ENCODE results near the gene C11orf52.
"Not testable (repeated sequence)": the region's sequence is repeated elsewhere in the genome, so short reads cannot be mapped to it uniquely, and the experiment has no call there.

C11orf52 gene

GRCh38 chr11:111913031-111913861, 5.5 kb upstream of the C11orf52 start:
- DNase-seq = no peak

DNA sequence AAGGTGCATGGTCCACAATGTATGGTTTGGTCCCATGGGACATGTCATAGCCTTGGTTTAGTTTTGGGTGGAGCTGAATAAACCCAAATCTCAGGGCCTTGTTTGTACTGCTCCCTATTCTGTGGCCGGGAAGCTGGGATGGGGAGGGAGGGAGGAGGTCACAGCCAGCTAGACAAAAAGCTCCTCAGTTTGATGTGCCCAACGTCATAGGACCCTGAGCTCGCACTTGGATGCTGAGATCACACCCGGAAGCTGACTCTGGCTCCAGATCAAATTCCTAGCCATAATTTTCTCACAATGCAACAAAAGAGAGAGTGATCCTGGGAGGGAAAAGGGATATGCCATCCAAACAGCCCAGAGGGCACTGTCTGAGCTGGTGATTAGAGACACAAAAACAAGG, 4.7 kb upstream of the C11orf52 start:
- no peak for DNase-seq

DNA sequence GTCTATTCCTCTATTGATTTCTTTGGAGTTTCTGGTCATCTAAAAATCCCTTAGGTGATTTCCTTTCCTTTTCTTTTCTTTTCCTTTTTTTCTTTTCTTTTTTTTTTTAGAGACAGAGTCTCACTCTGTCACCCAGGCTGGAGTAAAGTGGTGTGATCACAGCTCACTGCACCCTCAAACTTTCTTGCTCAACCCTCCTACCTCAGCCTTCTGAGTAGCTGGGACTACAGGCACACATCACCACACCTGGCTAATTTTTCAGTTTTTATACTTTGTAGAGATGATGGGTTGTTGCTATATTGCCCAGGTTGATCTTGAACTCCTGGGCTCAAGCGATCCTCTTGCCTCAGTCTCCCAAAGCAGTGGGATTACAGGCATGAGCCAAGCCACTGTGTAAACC, 1.9 kb upstream of the C11orf52 start:
- DNase-seq = no peak

DNA sequence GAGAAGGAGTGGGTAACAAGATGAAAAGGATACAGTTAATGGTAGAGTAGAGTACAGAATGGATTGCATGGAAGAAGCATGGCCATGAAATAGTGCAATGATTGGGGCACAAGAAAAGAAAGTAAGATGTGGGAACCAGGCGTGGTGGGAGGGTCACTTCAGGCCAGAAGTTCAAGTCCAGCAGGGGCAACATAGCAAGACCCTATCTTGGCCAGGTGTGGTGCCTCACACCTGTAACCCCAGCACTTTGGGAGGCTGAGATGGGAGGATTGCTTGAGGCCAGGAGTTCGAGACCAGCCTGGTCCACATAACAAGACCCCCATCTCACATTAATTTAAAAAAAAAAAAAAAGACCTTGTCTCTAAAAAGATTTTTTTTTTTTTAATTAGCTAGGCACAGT, 1.4 kb upstream of the C11orf52 start:
- no peak for DNase-seq

DNA sequence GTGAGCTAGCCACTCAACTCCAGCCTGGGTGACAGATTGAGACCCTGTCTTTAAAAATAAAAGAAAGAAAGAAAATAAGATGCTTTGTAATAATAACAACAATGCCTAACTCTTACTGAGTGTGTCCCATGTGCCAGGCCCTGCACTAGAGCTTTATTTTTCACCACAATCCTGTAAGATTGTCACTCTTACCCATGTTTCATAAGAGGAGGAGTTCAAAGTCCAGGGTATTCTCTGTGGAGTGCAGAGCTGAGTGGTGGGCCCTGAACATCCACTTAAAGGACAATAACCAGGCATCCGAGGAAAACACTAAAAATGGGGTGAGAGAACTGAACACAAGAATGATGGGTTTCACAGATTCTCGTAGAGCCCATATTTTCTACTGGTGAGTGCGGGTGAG, 925 bp upstream of the C11orf52 start:
- no peak for DNase-seq

GRCh38 chr11:111920908-111921307, 2.2 kb downstream of the C11orf52 start:
- DNase-seq = no peak

DNA sequence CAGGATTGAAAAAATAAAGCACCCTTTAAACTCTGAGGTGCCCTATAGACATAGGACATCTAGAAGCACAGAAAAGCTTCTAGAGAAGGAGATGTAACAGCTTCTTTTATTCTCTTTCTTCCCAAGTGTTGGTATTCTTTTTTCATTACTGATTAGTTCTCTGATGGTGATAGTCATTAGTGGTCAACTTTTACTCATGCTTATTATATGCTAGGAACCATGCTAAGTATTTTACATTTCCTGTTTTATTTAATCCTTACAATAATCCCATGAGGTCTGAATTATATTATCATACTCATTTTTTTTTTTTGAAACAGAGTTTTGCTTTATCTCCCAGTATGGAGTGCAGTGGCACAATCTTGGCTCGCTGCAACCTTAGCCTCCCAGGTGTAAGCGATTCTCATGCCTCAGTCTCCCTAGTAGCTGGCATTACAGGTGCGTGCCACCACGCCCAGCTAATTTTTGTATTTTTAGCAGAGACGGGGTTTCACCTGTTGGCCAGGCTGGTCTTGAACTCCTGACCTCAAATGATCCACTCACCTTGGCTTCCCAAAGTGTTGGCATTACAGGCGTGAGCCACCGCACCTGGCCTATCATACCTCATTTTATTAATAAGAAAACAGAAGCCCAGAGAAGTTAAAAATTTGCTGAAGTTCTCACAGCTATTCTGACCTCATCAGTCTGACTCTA, 3.0 kb downstream of the C11orf52 start:
- no peak for DNase-seq

DNA sequence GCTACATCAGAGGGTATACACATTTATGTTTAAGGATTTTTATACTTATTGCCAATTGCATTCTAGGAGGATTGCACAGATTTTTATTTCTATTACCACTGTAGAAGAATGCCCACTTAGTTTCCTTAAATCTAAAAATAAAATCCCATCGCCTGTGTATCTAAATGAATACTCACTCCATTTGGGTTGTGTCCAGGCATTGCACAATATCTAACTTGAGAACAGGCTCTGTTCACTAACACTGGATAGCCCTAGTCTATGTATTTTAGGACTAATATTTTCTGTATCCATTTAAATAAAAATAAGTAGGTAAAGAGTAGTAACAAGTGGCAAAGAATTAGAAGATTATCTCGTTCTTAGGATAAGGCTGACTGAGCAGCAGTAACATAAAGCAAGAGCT, 4.1 kb downstream of the C11orf52 start:
- DNase-seq = no peak

- DNase-seq = no peak
Observed at GRCh38 chr11:111923351-111923788, 4.7 kb downstream of the C11orf52 start.

- DNase-seq = no peak
Observed at GRCh38 chr11:111923951-111924350, 5.2 kb downstream of the C11orf52 start.

DNA sequence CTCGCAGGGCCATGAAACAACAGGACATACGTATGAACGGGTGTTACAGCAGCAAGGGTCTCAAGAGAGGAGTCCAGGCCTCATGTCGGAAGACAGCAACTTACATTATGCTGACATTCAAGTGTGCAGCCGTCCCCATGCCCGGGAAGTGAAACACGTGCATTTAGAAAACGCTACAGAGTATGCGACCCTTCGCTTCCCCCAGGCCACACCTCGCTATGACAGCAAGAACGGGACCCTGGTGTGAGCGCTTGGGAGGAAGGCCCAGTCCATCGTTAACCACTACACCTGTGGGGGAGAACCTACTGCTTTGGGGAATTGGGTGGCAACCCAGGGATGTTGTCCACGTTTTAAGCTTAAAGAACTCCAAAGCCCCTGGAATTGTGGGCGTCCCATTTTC, 7.2 kb downstream of the C11orf52 start:
- DNase-seq = no peak

DNA sequence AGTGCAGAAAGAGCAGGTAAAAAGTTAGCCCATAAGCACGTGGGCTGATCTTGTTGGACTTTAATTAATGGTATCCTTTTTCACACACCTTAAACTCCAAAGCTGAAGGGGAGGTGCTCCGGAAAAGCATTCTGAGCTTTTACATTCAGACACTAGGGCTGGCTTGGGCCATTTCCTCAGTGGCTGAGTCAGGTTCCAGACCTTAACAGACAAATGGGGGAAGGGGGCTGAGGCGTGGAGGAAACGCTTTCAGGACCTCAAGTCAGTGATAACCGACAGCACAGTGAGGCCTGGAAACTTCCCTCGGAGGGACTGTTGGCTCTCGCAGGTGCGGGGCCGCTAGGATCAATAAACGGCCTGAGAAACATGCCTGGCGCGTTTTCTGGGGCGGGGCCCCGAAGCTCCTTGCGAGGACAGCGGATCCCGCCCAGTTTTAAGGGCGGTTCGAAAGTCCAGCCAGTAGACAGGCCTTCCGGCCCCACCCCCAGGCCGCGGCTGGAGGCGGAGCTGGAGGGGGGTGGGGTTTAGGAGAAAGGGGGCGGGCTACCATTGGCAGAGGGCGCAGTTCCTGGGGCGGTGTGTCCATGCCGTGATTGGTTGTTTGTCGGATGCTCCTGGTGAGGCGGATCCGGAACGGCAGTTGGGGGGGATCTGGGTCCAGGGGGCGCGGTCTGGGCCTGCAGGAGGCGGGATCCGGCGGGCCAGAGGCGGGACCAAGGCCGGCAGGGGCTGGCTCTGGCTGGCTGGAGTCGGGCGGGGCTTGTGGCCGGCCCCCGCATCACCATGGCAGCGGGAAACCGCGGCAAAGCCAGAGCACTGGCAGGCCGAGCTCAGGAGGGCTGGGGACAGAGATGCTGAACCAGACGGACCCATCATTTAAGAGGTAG, 8.0 kb downstream of the C11orf52 start:
- peak; percentile 94 for DNase-seq

- no peak for DNase-seq
Observed at GRCh38 chr11:111930472-111930871, 11.8 kb downstream of the C11orf52 start.

GRCh38 chr11:111932611-111932950, 13.9 kb downstream of the C11orf52 start:
- no peak for DNase-seq

DNA sequence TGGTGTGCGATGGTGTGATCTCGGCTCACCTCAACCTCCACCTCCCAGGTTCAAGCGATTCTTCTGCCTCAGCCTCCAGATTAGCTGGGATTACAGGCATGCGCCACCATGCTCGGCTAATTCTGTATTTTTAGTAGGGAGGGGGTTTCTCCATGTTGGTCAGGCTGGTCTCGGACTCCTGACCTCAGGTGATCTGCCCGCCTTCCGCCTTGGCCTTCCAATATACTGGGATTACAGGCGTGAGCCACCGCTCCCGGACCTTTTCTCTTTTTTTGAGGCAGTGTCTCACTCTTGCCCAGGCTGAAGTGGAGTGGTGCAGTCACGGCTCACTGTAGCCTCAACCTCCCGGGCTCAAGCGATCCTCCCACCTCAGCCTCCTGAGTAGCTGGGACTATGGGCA, 14.5 kb downstream of the C11orf52 start:
- not testable (repeated sequence) for DNase-seq

- DNase-seq = no peak
Observed at GRCh38 chr11:111933872-111934271, 15.2 kb downstream of the C11orf52 start.

DNA sequence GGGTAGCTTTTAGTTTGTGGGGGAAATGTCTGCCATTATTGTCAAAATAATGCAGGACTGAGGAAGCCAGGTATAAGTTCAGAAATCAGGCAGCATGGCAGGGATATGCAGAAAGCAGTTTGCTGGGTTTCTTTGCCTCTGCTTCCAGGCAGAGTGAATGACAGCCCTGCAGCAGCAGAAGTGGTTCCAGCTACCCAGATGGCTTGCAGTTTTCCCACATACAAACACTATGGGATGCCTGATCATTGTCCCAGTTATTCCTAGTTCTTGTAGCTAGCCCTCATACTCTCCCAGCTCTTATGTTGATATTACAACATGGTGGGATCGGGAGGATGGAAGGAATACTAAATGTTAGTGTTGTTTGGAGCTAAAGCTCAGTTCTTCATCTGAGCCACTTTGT, 15.6 kb downstream of the C11orf52 start:
- DNase-seq = no peak

GRCh38 chr11:111935317-111936039, 16.8 kb downstream of the C11orf52 start:
- no peak for DNase-seq

DNA sequence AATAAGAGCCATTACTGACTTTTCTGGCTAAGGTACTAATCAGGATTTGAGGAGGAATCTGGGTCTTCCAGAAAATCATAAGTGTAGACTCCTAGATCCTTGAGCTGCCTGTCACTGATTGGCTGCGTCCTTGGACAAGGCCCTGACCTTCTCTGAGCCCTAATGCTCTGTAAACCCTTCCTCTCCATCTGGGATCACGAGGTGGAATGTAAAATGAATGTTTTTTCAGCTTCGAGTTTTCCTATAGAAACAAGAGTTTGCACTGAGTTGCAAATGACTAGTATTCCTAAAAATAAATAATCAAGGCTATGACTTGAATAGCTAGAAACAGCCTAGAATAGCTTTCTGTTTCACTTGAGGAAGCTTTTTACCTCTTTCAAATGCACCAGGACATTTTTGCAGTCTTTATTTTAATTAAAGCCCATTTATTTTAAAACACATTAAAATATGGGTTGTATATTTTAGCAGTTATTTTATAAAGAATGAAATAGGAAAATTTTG, 17.4 kb downstream of the C11orf52 start:
- DNase-seq = no peak

DNA sequence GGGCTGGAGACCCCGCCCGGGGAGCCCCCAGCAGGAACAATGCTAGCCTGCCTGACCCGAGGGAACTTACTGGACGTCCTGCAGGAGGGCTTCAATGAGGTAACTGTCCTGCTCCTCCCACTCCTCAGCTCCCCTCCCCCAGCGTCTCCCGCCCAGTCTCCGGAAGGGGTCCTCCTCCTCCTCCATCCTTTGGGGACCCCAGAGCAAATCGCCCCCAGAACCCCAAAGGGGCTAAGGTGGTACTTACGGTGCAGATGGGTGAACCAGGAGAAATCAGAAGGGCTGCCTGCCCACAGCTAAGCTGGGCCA, 18.7 kb downstream of the C11orf52 start:
- no peak for DNase-seq

GRCh38 chr11:111937844-111938243, 19.1 kb downstream of the C11orf52 start:
- DNase-seq = no peak

DNA sequence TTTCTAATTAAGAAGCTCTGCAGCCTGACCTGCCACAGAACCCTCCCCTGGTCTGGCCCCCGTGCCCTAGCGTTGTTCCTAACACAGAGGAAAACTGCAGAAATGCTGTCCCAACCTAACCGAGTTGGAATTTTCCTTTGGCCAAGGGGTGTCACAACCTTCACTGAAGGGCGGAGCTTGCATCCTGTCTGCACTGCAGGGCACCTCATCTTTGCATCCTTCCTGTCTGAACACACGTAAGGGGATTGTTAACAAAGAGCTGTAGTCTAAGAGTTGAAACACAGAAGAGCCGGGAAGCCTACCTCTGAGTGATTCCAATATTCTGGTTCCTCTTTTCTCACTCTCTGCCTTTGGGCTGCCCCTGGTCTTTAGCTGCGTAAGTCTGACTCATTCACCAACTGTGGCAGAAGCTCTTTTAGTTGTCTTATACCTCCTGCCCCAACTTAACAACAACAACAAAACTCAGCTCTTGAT, 20.0 kb downstream of the C11orf52 start:
- no peak for DNase-seq
